Coronary artery (tissue), 2 donors: ENCODE measurements around the gene GRK2.

Source experiments
- DNase-seq: peaks from one replicate; pipeline ENCODE4 v3.0.0-alpha.2; 2017; ENCODE audit warnings: low spot score
- H3K27ac ChIP-seq, 2 donors: fragments of 200-600 bp; sonication (generic); one replicate each; pipeline ENCODE4 v1.5.1; 2016 to 2019
- H3K4me3 ChIP-seq: fragments of 200-600 bp; sonication (generic); 2 replicates; pipeline ENCODE4 v1.5.1; 2016; ENCODE audit warnings: mild to moderate bottlenecking, moderate library complexity
- CTCF ChIP-seq: fragments of 200-600 bp; sonication (generic); IDR thresholded peaks from one replicate; pipeline ENCODE4 v1.5.1; 2019; ENCODE audit warnings: antibody characterized with exemption

GRK2 gene

DNA sequence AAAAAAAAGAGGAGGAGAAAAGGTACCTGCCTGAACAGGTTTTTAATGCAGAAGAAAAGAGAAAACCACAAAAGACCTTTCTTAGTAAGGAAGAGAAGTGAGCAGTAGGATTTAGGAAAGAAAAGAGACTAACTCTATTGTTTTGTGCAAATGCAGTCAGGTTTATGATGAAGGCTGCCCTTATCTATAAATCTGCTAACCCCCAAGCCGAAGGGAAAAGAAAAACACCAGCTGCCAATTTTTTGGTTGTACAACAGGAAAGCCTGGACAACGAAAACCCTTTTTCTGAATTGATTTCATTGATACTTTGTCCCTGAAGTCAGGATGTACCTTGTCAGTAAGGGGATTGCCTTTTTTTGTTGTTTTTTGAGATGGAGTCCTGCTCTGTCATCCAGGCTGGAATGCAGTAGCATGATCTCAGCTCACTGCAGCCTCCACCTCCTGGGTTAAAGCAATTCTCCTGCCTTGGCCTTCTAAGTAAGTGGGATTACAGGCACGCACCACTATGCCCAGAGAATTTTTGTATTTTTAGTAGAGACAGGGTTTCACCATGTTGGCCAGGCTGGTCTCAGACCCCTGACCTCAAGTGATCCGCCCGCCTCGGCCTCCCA lies 65.9 kb downstream of the GRK2 start:
- H3K27ac ChIP-seq, result no peak overlapping the region
- DNase-seq, result no peak
- TF ChIP-seq CTCF, result no peak

More for the DNA sequence above, 65.9 kb downstream of the GRK2 start:
- no peak overlapping the region for H3K4me3 ChIP-seq
